ENCODE data around the gene SRSF6. TPM values are rescaled to one million over a fixed set of nuclear protein-coding genes. Genes with fewer than 3 reads are reported as not detected.
A peak's percentile ranks its signal among the peaks of the same experiment; 100 is the strongest.

The SRSF6 gene
- total and polyA plus RNA-seq, 2 donors (not counting 1 experiment from before 2014, with no cell fraction given) = 37.8 to 106 TPM

GRCh38 chr20:43438578-43439316, 18.9 kb upstream of the SRSF6 start:
- Histone ChIP-seq H3K27me3 (ENCODE audit: control insufficient read depth, insufficient read depth, low read length) (no peaks in the 10 kb centered on the region), H2AFZ (ENCODE audit: low read length) (no peak overlapping the region), H3K9me3 (ENCODE audit: control insufficient read depth, insufficient read depth, low read depth, low read length) (no peaks in the 10 kb centered on the region), H3K9ac (ENCODE audit: insufficient read depth, low read length) (no peak overlapping the region), H3K27ac (ENCODE audit: insufficient read depth, low read length) (no peak overlapping the region), H3K36me3 (ENCODE audit: control insufficient read depth, insufficient read depth, low read length) (no peaks in the 10 kb centered on the region), H4K20me1 (ENCODE audit: control insufficient read depth, extremely low read depth, insufficient read depth, low read length) (no peaks in the 10 kb centered on the region), H3K79me2 (ENCODE audit: control insufficient read depth, insufficient read depth, low read length) (no peaks in the 10 kb centered on the region), H3K4me2 (ENCODE audit: extremely low read depth, insufficient read depth, low read length) (no peak overlapping the region), H3K4me3 (replicated peaks in 1 of 4; ENCODE audit: control extremely low read depth in 1 of 4, insufficient read depth in 1 of 4, low read depth in 3 of 4, low read length in 4 of 4) (no peak overlapping the region), H3K4me1 (ENCODE audit: control insufficient read depth, extremely low read depth, insufficient read depth, low read length) (no peaks in the 10 kb centered on the region)
- TF ChIP-seq CTCF (conservative IDR thresholded peaks at IDR 0.05 in 1 of 2, IDR thresholded peaks at IDR 0.05 in 1 of 2; ENCODE audit: low read depth in 1 of 2, low read length in 2 of 2) (no peak), EZH2 (IDR thresholded peaks at IDR 0.05; ENCODE audit: low read length, missing control alignments) (no peak)
- DNase-seq (ENCODE audit: low read depth in 2 of 2) = no peak

- H3K4me1 ChIP-seq (ENCODE audit: control insufficient read depth, extremely low read depth, insufficient read depth, low read length) = no peaks in the 10 kb centered on the region
- H3K36me3 ChIP-seq (ENCODE audit: control insufficient read depth, insufficient read depth, low read length) = no peaks in the 10 kb centered on the region
- no peaks in the 10 kb centered on the region for H4K20me1 ChIP-seq (ENCODE audit: control insufficient read depth, extremely low read depth, insufficient read depth, low read length)
- TF ChIP-seq EZH2 (IDR thresholded peaks at IDR 0.05; ENCODE audit: low read length, missing control alignments) = no peak
- TF ChIP-seq CTCF (conservative IDR thresholded peaks at IDR 0.05 in 1 of 2, IDR thresholded peaks at IDR 0.05 in 1 of 2; ENCODE audit: low read depth in 1 of 2, low read length in 2 of 2) = no peak
- no peak overlapping the region for H3K4me2 ChIP-seq (ENCODE audit: extremely low read depth, insufficient read depth, low read length)
- H3K9me3 ChIP-seq (ENCODE audit: control insufficient read depth, insufficient read depth, low read depth, low read length) = no peaks in the 10 kb centered on the region
- H3K27ac ChIP-seq (ENCODE audit: insufficient read depth, low read length) = no peak overlapping the region
- H3K9ac ChIP-seq (ENCODE audit: insufficient read depth, low read length) = no peak overlapping the region
- DNase-seq (ENCODE audit: low read depth in 2 of 2) = no peak
- H3K27me3 ChIP-seq (ENCODE audit: control insufficient read depth, insufficient read depth, low read length) = no peaks in the 10 kb centered on the region
- H3K79me2 ChIP-seq (ENCODE audit: control insufficient read depth, insufficient read depth, low read length) = no peaks in the 10 kb centered on the region
- no peak overlapping the region for H3K4me3 ChIP-seq (replicated peaks in 1 of 4; ENCODE audit: control extremely low read depth in 1 of 4, insufficient read depth in 1 of 4, low read depth in 3 of 4, low read length in 4 of 4)
- H2AFZ ChIP-seq (ENCODE audit: low read length) = no peak overlapping the region
Measured at GRCh38 chr20:43440531-43440930, 17.2 kb upstream of the SRSF6 start.

- H2AFZ ChIP-seq (ENCODE audit: low read length) = no peak overlapping the region
- H3K36me3 ChIP-seq (ENCODE audit: control insufficient read depth, insufficient read depth, low read length) = no peaks in the 10 kb centered on the region
- DNase-seq (ENCODE audit: low read depth in 2 of 2) = no peak
Measured at GRCh38 chr20:43442282-43442880, 15.3 kb upstream of the SRSF6 start.

More at GRCh38 chr20:43442282-43442880, 15.3 kb upstream of the SRSF6 start:
- H3K4me3 ChIP-seq (replicated peaks in 1 of 4; ENCODE audit: control extremely low read depth in 1 of 4, insufficient read depth in 1 of 4, low read depth in 3 of 4, low read length in 4 of 4) = no peak overlapping the region
- no peaks in the 10 kb centered on the region for H3K9me3 ChIP-seq (ENCODE audit: control insufficient read depth, insufficient read depth, low read depth, low read length)
- no peaks in the 10 kb centered on the region for H3K27me3 ChIP-seq (ENCODE audit: control insufficient read depth, insufficient read depth, low read length)
- peak in 1 of 2 donors; percentile 19 for TF ChIP-seq CTCF (conservative IDR thresholded peaks at IDR 0.05 in 1 of 2, IDR thresholded peaks at IDR 0.05 in 1 of 2; ENCODE audit: low read depth in 1 of 2, low read length in 2 of 2)
- TF ChIP-seq EZH2 (IDR thresholded peaks at IDR 0.05; ENCODE audit: low read length, missing control alignments) = no peak
- no peak overlapping the region for H3K9ac ChIP-seq (ENCODE audit: insufficient read depth, low read length)
- H3K4me2 ChIP-seq (ENCODE audit: extremely low read depth, insufficient read depth, low read length) = no peak overlapping the region
- no peaks in the 10 kb centered on the region for H3K4me1 ChIP-seq (ENCODE audit: control insufficient read depth, extremely low read depth, insufficient read depth, low read length)
- no peaks in the 10 kb centered on the region for H4K20me1 ChIP-seq (ENCODE audit: control insufficient read depth, extremely low read depth, insufficient read depth, low read length)
- H3K27ac ChIP-seq (ENCODE audit: insufficient read depth, low read length) = no peak overlapping the region
- H3K79me2 ChIP-seq (ENCODE audit: control insufficient read depth, insufficient read depth, low read length) = no peaks in the 10 kb centered on the region

Measured in fibroblast of lung (primary cell).